Neural crest cell (in vitro differentiated cells): Measurements from ENCODE around the gene HTRA1. TPM values are rescaled to one million over a fixed set of nuclear protein-coding genes. Genes with fewer than 3 reads are reported as not detected.

ENCODE experiments used
- DNase-seq: peaks from one replicate; pipeline ENCODE4 v3.0.0; 2021; ENCODE audit warnings: low read depth, mixed read lengths, low spot score
- H3K27ac Mint-ChIP-seq: one replicate; pipeline ENCODE4 v1.8.0; 2021; ENCODE audit warnings: mild to moderate bottlenecking, mixed read lengths; ENCODE audit not compliant: unreplicated experiment
- H3K27me3 Mint-ChIP-seq: 2 replicates; pipeline ENCODE4 v1.8.0; 2021; ENCODE audit warnings: low read depth, mild to moderate bottlenecking, mixed read lengths
- H3K36me3 Mint-ChIP-seq: 2 replicates; pipeline ENCODE4 v1.8.0; 2021; ENCODE audit warnings: low read depth, mild to moderate bottlenecking, mixed read lengths
- H3K4me1 Mint-ChIP-seq: 2 replicates; pipeline ENCODE4 v1.8.0; 2021; ENCODE audit warnings: mixed read lengths
- H3K4me3 Mint-ChIP-seq: one replicate; pipeline ENCODE4 v1.8.0; 2021; ENCODE audit warnings: mild to moderate bottlenecking, mixed read lengths
- H3K9me3 Mint-ChIP-seq: 2 replicates; pipeline ENCODE4 v1.8.0; 2021; ENCODE audit warnings: mixed read lengths
- total RNA-seq: library from RNA; stranded (reverse); gene quantifications from 2 replicates; pipeline ENCODE4 v1.2.1, GENCODE V29; 2021
- TF ChIP-seq, protein P1 (sequence below): fragments of 200-600 bp; sonication (generic); conservative IDR thresholded peaks from 2 replicates; pipeline ENCODE4 v1.5.0; 2021; ENCODE audit warnings: antibody characterized with exemption, mild to moderate bottlenecking

Gene HTRA1
- total RNA-seq, 1 donor from 2014 or later = 8.2 TPM

DNA sequence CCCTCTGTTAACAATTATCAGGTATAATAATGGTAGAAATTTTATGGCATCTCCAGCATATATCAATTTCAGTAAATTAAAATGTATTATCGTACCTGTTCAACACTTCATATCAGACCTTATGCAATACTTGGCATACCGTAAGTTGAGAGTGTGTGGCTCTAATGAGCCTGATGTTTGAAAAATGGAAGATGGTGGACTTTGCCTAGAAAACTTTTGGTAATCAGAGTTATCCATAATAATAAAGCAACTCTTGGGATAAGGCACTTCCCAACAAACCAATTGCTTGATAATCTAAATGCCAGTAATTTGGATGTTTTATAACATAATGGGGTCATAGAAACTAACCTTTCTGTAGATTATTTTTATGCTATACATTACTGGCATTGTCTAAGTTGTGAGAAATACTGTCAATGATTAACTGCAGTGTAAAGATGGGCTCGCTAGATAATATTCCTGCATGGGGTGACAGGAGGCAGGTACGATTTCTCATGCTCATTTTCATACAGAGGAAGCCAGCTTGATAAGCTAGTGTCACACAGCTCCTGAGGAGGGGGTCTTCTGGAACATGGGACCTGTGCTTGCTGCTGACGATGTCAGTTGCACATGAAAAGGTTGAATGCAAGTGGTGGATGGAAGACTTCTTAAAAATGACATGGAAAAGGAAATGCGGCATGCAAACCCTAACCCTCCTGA, 71.4 kb downstream of the HTRA1 start:
- TF ChIP-seq, protein P1, sequence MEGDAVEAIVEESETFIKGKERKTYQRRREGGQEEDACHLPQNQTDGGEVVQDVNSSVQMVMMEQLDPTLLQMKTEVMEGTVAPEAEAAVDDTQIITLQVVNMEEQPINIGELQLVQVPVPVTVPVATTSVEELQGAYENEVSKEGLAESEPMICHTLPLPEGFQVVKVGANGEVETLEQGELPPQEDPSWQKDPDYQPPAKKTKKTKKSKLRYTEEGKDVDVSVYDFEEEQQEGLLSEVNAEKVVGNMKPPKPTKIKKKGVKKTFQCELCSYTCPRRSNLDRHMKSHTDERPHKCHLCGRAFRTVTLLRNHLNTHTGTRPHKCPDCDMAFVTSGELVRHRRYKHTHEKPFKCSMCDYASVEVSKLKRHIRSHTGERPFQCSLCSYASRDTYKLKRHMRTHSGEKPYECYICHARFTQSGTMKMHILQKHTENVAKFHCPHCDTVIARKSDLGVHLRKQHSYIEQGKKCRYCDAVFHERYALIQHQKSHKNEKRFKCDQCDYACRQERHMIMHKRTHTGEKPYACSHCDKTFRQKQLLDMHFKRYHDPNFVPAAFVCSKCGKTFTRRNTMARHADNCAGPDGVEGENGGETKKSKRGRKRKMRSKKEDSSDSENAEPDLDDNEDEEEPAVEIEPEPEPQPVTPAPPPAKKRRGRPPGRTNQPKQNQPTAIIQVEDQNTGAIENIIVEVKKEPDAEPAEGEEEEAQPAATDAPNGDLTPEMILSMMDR = no peak
- no peak for DNase-seq
- H3K27me3 Mint-ChIP-seq = peaks cover 12% of the 10 kb centered on the region
- no peak overlapping the region for H3K4me3 Mint-ChIP-seq
- H3K36me3 Mint-ChIP-seq = no peaks in the 10 kb centered on the region
- no peaks in the 10 kb centered on the region for H3K4me1 Mint-ChIP-seq
- H3K9me3 Mint-ChIP-seq = peaks cover 7% of the 10 kb centered on the region
- no peak overlapping the region for H3K27ac Mint-ChIP-seq

DNA sequence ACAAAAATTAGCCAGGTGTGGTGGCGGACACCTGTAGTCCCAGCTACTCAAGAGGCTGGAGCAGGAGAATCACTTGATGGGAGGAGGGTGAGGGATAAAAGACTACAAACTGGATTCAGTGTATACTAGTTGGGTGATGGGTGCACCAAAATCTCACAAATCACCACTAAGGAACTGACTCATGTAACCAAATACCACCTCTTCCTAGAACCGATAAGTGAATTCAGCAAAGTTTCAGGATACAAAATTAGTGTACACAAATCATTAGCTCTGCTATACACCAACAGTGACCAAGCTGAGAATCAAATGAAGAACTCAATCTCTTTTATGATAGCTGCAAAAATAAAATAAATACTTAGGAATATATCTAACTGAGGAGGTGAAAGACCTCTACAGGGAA, 76.2 kb downstream of the HTRA1 start:
- peaks cover 15% of the 10 kb centered on the region for H3K27me3 Mint-ChIP-seq
- peaks cover 8% of the 10 kb centered on the region for H3K9me3 Mint-ChIP-seq
- H3K4me3 Mint-ChIP-seq = no peak overlapping the region
- H3K36me3 Mint-ChIP-seq = no peaks in the 10 kb centered on the region
- DNase-seq = no peak
- no peaks in the 10 kb centered on the region for H3K4me1 Mint-ChIP-seq
- TF ChIP-seq, protein P1 = no peak
- no peak overlapping the region for H3K27ac Mint-ChIP-seq

DNA sequence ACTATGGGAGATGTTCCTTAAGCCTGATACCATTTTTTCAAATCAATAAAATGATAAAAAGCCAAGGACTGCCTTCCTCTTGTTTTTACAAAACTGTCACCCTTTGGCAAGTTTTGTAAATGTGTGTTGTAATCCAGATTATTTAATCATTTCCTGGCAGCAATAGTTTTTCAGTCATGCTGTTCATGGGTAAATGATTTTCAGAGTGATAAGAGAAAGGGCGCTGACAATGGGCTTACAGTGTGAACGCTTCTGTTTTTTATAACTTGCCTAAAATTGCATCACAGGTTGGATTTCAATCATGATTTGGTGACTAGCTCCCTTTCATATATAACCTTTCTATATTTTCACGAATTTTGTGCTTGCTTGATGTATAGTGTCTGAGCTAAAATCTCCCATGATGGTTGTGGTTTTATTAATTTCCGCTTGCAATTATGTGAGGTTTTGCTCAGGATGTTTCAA, 80.2 kb downstream of the HTRA1 start:
- TF ChIP-seq, protein P1 = no peak
- Mint-ChIP-seq H3K9me3 (peaks cover 6% of the 10 kb centered on the region), H3K36me3 (no peaks in the 10 kb centered on the region), H3K4me3 (no peak overlapping the region), H3K27ac (no peak overlapping the region), H3K27me3 (peaks cover 12% of the 10 kb centered on the region), H3K4me1 (no peaks in the 10 kb centered on the region)
- no peak for DNase-seq

DNA sequence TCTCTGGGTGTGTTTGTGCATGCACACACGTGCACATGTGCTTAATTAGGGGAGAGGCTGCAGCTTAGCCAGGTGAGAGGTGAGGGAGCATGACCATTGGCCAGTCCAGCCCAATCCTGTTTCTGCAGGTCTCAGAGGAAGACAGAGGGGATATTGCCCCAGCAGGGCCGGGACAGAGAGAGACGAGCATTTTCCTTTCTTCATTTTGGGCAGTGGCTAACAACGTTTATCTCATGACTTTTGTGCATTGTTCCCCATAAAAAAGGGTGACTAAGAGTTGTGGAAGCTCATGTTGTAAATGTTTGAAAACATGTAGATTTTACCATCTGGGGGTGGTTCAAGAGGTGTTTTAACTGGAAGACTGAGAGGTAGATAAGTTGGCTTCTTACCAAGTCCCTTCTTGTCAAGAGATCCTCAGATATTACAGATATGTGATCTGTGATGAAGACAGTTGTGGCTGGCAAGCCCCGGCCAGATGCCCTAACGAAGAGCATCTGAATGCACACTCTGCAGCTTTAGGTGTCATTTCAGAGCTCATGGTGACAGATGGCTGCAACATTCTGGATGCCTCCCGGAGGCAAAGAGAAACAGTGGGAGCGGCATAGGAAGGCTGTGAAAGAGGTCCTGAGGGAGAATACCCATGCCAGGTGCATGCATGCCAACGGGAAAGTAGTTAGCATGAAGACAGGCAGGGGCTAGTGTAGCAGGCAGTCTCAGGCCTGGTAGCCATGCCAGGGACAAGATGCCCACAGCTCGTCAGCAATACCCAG, 82.5 kb downstream of the HTRA1 start:
- no peak for DNase-seq
- Mint-ChIP-seq H3K4me1 (no peaks in the 10 kb centered on the region), H3K36me3 (no peaks in the 10 kb centered on the region), H3K27ac (no peak overlapping the region), H3K27me3 (peaks cover 8% of the 10 kb centered on the region), H3K9me3 (no peaks in the 10 kb centered on the region), H3K4me3 (no peak overlapping the region)
- TF ChIP-seq, protein P1 = no peak

DNA sequence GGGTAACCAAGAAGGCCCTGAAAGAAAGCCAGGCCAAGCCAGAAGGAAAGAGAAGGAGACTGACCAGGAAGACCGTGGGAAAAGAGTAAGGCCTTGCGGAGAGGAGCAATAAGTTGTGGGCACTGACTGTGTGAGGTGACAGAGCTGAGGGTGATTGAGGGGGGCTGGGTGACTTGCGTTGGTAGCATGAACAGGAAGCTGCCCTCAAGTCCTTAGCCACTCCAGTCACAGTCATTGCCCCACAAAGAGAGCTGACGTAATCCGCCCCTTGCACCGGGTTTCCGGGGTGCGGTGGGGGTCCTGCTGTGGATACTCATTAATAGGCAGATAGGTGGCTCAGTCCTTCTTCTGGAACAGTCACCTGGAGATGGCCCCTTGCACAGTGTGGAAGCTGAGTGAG, 83.1 kb downstream of the HTRA1 start:
- TF ChIP-seq, protein P1 = no peak
- H3K36me3 Mint-ChIP-seq = no peaks in the 10 kb centered on the region
- no peak overlapping the region for H3K27ac Mint-ChIP-seq
- no peak overlapping the region for H3K4me3 Mint-ChIP-seq
- H3K9me3 Mint-ChIP-seq = no peaks in the 10 kb centered on the region
- peaks cover 5% of the 10 kb centered on the region for H3K27me3 Mint-ChIP-seq
- no peaks in the 10 kb centered on the region for H3K4me1 Mint-ChIP-seq
- no peak for DNase-seq
